ENCODE results near the gene SLC51B. TPM values are rescaled to one million over a fixed set of nuclear protein-coding genes. Genes with fewer than 3 reads are reported as not detected.
A peak's percentile ranks its signal among the peaks of the same experiment; 100 is the strongest.
"Not testable (repeated sequence)": the region's sequence is repeated elsewhere in the genome, so short reads cannot be mapped to it uniquely, and the experiment has no call there.

Gene SLC51B
- polyA plus RNA-seq, 1 of the 3 experiments (the other 2 are of a cell fraction), result not detected

GRCh38 chr15:65006876-65007275 is 38.3 kb upstream of the SLC51B start:
- Histone ChIP-seq H3K9ac (no peak overlapping the region), H3K9me3 (no peaks in the 10 kb centered on the region), H2AFZ (ENCODE audit: low read depth) (no peak overlapping the region), H3F3A (replicated peaks; ENCODE audit: insufficient read depth) (peaks cover 4% of the 10 kb centered on the region), H3K36me3 (replicated peaks in 1 of 2; ENCODE audit: control insufficient read depth in 1 of 2, insufficient read depth in 2 of 2, low read length in 1 of 2) (peaks cover 8 to 49% of the 10 kb centered on the region in 2 experiments), H4K20me1 (ENCODE audit: insufficient read depth) (no peaks in the 10 kb centered on the region), H3K4me2 (no peak overlapping the region), H3K9me2 (no peaks in the 10 kb centered on the region), H3K27ac (ENCODE audit: low read depth in 2 of 2, low read length in 1 of 2) (no peak overlapping the region), H3K79me2 (ENCODE audit: insufficient read depth) (no peaks in the 10 kb centered on the region), H3K4me3 (ENCODE audit: low read depth in 2 of 2, low read length in 1 of 2) (no peak overlapping the region), H3K27me3 (ENCODE audit: insufficient read depth) (no peaks in the 10 kb centered on the region), H3K4me1 (ENCODE audit: control insufficient read depth in 1 of 2, insufficient read depth in 2 of 2, low read depth in 1 of 2, low read length in 1 of 2) (no peaks in the 10 kb centered on the region)
- POLR2A ChIA-PET, result no interaction called here
- CTCF ChIA-PET, result no interaction called here
- 98% methylated on average over 3 of the region's 3 CpGs for WGBS (ENCODE audit: low lambda C conversion rate)
- TF ChIP-seq RAD21 (IDR thresholded peaks at IDR 0.05; ENCODE audit: low read length) (no peak), YY1 (IDR thresholded peaks at IDR 0.05; ENCODE audit: low read depth) (no peak), GATA2 (CRISPR knock-in tag; IDR thresholded peaks at IDR 0.05) (no peak)
- no peak for DNase-seq

GRCh38 chr15:65008983-65009382 is 36.2 kb upstream of the SLC51B start:
- Histone ChIP-seq H3K4me1 (ENCODE audit: control insufficient read depth in 1 of 2, insufficient read depth in 2 of 2, low read depth in 1 of 2, low read length in 1 of 2) (no peaks in the 10 kb centered on the region), H3K4me2 (no peak overlapping the region), H3K9me3 (no peaks in the 10 kb centered on the region), H4K20me1 (ENCODE audit: insufficient read depth) (no peaks in the 10 kb centered on the region), H3K9ac (no peak overlapping the region), H3K4me3 (ENCODE audit: low read depth in 2 of 2, low read length in 1 of 2) (no peak overlapping the region), H3K9me2 (no peaks in the 10 kb centered on the region), H3F3A (replicated peaks; ENCODE audit: insufficient read depth) (no peaks in the 10 kb centered on the region), H3K79me2 (ENCODE audit: insufficient read depth) (no peaks in the 10 kb centered on the region), H3K27me3 (ENCODE audit: insufficient read depth) (no peaks in the 10 kb centered on the region), H3K27ac (ENCODE audit: low read depth in 2 of 2, low read length in 1 of 2) (no peak overlapping the region), H3K36me3 (replicated peaks in 1 of 2; ENCODE audit: control insufficient read depth in 1 of 2, insufficient read depth in 2 of 2, low read length in 1 of 2) (peaks cover 8 to 58% of the 10 kb centered on the region in 2 experiments), H2AFZ (ENCODE audit: low read depth) (no peak overlapping the region)
- TF ChIP-seq CTCF (IDR thresholded peaks at IDR 0.05) (peak; percentile 11; the same call in 1 of the 2 replicates), RAD21 (IDR thresholded peaks at IDR 0.05; ENCODE audit: low read length) (peak; percentile 50), GABPA (IDR thresholded peaks at IDR 0.05; ENCODE audit: low read depth) (no peak)
- DNase-seq, result no peak
- CTCF ChIA-PET, result interaction anchor here (0.8 to 1.9 kb wide), 5 partner anchors 18 to 278 kb away, joined by 3 to 8 read pairs (median 4); no protein-coding TSS in a partner anchor
- POLR2A ChIA-PET, result no interaction called here
- WGBS (ENCODE audit: low lambda C conversion rate), result 88% methylated on average over 2 of the region's 2 CpGs

GRCh38 chr15:65011198-65011597 is 34.0 kb upstream of the SLC51B start:
- H2AFZ ChIP-seq (ENCODE audit: low read depth); H3K79me2 ChIP-seq (ENCODE audit: insufficient read depth); DNase-seq; H3K27ac ChIP-seq (ENCODE audit: low read depth in 2 of 2, low read length in 1 of 2); H3K4me1 ChIP-seq (ENCODE audit: control insufficient read depth in 1 of 2, insufficient read depth in 2 of 2, low read depth in 1 of 2, low read length in 1 of 2); H3F3A ChIP-seq (replicated peaks; ENCODE audit: insufficient read depth); H3K9me3 ChIP-seq; H3K27me3 ChIP-seq (ENCODE audit: insufficient read depth); POLR2A ChIA-PET; H3K4me2 ChIP-seq; H4K20me1 ChIP-seq (ENCODE audit: insufficient read depth); H3K9ac ChIP-seq; H3K4me3 ChIP-seq (ENCODE audit: low read depth in 2 of 2, low read length in 1 of 2); H3K9me2 ChIP-seq: not testable (repeated sequence)
- CTCF ChIA-PET, result interaction anchor here (0.9 to 1.2 kb wide), 2 partner anchors 11 to 90 kb away, joined by 3 to 4 read pairs; no protein-coding TSS in a partner anchor
- 84% methylated on average over 4 of the region's 4 CpGs for WGBS (ENCODE audit: low lambda C conversion rate)
- peaks cover 12 to 62% of the 10 kb centered on the region in 2 experiments for H3K36me3 ChIP-seq (replicated peaks in 1 of 2; ENCODE audit: control insufficient read depth in 1 of 2, insufficient read depth in 2 of 2, low read length in 1 of 2)

Data from SK-N-SH (cell line).